Muscle of leg (tissue), 11 donors: ENCODE results near the gene PCDH9. TPM values are rescaled to one million over a fixed set of nuclear protein-coding genes. Genes with fewer than 3 reads are reported as not detected.

ENCODE experiments used
- DNase-seq: peaks from one replicate; pipeline ENCODE4 v3.0.0; 2013
- H3K27ac ChIP-seq: one replicate; pipeline ENCODE4 v1.5.1; 2013; ENCODE audit warnings: mild to moderate bottlenecking, low read length, control low read depth
- H3K27me3 ChIP-seq: one replicate; pipeline ENCODE4 v1.6.1; 2013; ENCODE audit warnings: low read length; ENCODE audit not compliant: control insufficient read depth, insufficient read depth
- H3K36me3 ChIP-seq: one replicate; pipeline ENCODE4 v1.6.1; 2013; ENCODE audit warnings: low read length; ENCODE audit not compliant: control insufficient read depth, insufficient read depth
- H3K4me1 ChIP-seq: one replicate; pipeline ENCODE4 v1.6.1; 2013; ENCODE audit warnings: low read length; ENCODE audit not compliant: control insufficient read depth, insufficient read depth
- H3K4me3 ChIP-seq: one replicate; pipeline ENCODE4 v1.5.1; 2013; ENCODE audit warnings: low read length, control low read depth
- H3K9me3 ChIP-seq: replicated peaks from 2 replicates; pipeline ENCODE4 v1.6.1; 2013; ENCODE audit warnings: low read depth, low read length; ENCODE audit not compliant: control insufficient read depth
- WGBS: methylation state at CpG from one replicate; pipeline ENCODE4 v1.1.5; 2013; ENCODE audit warnings: missing lambda C conversion rate; ENCODE audit not compliant: insufficient coverage; 5-methylcytosine and 5-hydroxymethylcytosine counted together
- polyA plus RNA-seq, 8 donors: library from polyadenylated mRNA; unstranded; fragments of 120-200 nt; gene quantifications; one replicate each; pipeline versions ENCODE4 v1.2.1 to v1.2.3, GENCODE V29; 2013; ENCODE audit warnings: inconsistent platforms in 1 of 8, low replicate concordance in 1 of 8; ENCODE audit not compliant: insufficient read length in 8 of 8, insufficient read depth in 1 of 8
- total RNA-seq: library from RNA; stranded (reverse); fragments of 120-200 nt; gene quantifications from one replicate; pipeline ENCODE4 v1.2.4, GENCODE V29; 2013

Gene PCDH9
- total and polyA plus RNA-seq, 9 donors: 1.7 to 8.3 (median 3.1) TPM

DNA sequence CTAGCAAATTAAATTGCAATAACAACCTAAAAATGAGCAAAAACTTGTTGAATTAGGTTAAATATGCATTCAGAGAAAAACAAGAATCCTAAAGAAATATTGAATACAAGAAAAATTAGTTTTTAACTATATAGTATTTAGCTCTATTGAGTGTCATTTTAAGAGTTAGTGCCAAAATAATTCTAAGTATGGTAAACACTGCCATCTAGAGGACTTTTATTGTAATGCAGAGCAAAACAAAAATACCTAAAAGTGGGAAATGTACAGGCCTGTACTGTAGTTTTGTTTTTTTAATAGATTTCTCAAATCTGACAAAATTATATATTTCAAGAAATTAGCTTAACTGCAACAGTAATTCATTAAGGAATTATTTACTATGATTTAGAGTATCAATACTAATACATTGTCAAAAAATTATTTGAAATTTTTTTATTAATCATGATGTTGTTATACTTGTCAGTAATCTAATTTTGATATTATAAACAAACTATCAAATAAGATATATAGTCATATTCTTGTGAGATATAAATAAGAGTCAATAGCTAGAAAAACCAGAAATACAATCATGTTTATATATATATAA is 8.2 kb upstream of the PCDH9 start:
- no peak overlapping the region for H3K4me3 ChIP-seq
- no peaks in the 10 kb centered on the region for H3K9me3 ChIP-seq
- no peak overlapping the region for H3K27ac ChIP-seq
- H3K4me1 ChIP-seq: no peaks in the 10 kb centered on the region
- peak; percentile 53 for DNase-seq
- H3K36me3 ChIP-seq: no peaks in the 10 kb centered on the region
- H3K27me3 ChIP-seq: no peaks in the 10 kb centered on the region

- no CpG with 5 or more reads among the region's 2 CpGs for WGBS
Observed at GRCh38 chr13:67235265-67235664, 5.1 kb upstream of the PCDH9 start.

GRCh38 chr13:67232384-67232783 is 2.2 kb upstream of the PCDH9 start:
- no peak for DNase-seq
- Histone ChIP-seq H3K4me3 (no peak overlapping the region), H3K36me3 (no peaks in the 10 kb centered on the region), H3K27me3 (no peaks in the 10 kb centered on the region), H3K4me1 (peaks cover 5% of the 10 kb centered on the region), H3K27ac (peak overlapping the region; percentile 24), H3K9me3 (no peaks in the 10 kb centered on the region)
- 80% methylated on average over 1 of the region's 5 CpGs for WGBS

More at GRCh38 chr13:67235265-67235664, 5.1 kb upstream of the PCDH9 start:
- no peaks in the 10 kb centered on the region for H3K36me3 ChIP-seq
- H3K4me3 ChIP-seq: no peak overlapping the region
- no peaks in the 10 kb centered on the region for H3K4me1 ChIP-seq
- no peaks in the 10 kb centered on the region for H3K27me3 ChIP-seq
- no peak overlapping the region for H3K27ac ChIP-seq
- no peak for DNase-seq
- no peaks in the 10 kb centered on the region for H3K9me3 ChIP-seq

DNA sequence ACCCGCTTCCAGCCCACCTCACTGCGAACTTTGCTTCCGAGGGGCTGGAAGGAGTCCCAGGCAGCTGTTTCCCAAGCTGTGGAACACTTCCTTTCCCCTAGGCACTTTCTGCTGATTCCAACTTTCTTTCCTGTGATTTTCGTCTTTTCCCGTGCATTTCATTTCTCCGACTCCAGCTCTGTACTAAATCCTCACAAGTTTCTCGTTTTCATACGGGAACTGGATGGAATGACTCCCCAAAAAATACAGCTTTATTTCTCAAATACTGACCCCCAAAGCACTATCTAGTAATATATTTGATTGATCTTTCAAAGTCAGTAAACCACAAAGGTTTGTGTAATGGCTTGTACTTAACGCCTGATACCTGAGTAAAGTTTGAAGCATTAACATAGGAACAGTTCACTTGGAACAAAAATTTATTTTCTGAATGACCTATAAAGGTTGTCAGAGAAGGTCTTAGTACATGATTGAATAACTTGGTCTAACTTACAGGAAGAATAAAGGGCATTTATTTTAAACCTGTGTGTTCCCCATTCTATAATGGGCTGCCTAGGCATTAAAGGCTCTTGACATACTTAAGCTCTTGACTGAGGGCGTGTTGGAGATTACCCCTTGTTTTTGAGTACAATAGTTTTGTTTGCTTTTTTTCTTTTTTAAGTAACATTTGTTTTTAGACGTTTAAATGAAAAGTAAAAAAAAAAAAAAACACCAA is 1.3 kb upstream of the PCDH9 start:
- H3K4me1 ChIP-seq: peaks cover 5% of the 10 kb centered on the region
- no peaks in the 10 kb centered on the region for H3K9me3 ChIP-seq
- WGBS: 0% methylated on average over 5 of the region's 11 CpGs
- H3K4me3 ChIP-seq: peak overlapping the region; percentile 93
- no peaks in the 10 kb centered on the region for H3K27me3 ChIP-seq
- peak overlapping the region; percentile 99 for H3K27ac ChIP-seq
- H3K36me3 ChIP-seq: no peaks in the 10 kb centered on the region
- DNase-seq: peak; percentile 97

DNA sequence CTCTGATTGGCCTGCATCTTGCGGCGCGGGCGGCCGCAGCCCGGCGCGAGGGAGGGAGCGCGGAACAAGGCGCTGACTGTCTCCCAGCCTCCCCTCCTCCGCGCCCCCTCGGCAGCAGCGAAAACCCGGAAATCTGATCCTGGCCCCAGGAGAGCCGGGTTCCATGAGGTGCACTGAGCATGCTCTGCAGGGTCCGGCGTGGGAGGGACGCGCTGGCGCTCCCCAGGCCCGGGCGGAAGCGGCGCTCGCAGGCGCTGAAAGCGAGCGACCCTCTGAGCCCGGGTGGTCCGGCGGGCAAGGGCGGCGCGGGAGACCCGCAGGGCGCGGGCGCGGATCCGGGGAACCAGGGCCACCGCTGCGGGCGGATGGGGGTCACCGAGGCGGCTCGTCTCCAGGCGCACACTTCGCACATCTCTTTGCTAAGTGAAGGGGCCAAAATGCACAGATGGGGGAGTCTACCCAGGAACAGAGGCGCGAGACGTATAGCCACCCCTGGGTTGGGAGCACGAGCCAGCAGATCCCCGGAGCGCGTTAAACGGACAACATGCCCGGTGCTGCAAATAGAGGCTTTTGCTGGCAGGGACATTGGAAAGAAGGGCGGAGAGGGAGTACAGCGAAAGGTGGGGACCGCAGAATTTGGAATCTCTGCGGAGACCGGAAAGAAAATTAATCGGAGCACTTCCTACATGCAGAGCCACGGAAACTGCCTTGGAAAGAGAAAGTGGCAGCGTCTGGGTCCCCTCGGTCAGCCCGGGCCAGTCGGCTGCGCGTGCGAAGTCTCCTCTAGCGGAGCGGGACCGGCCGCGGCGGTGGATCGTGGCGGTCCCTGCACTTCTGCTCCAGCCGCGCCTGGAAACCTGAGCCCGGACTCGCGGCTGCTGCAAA is 510 bp upstream of the PCDH9 start:
- no peaks in the 10 kb centered on the region for H3K36me3 ChIP-seq
- peak overlapping the region; percentile 93 for H3K4me3 ChIP-seq
- peak overlapping the region; percentile 99 for H3K27ac ChIP-seq
- DNase-seq: peak; percentile 99
- no peaks in the 10 kb centered on the region for H3K9me3 ChIP-seq
- under 1% methylated on average over 84 of the region's 86 CpGs for WGBS
- peaks cover 5% of the 10 kb centered on the region for H3K4me1 ChIP-seq
- H3K27me3 ChIP-seq: no peaks in the 10 kb centered on the region

DNA sequence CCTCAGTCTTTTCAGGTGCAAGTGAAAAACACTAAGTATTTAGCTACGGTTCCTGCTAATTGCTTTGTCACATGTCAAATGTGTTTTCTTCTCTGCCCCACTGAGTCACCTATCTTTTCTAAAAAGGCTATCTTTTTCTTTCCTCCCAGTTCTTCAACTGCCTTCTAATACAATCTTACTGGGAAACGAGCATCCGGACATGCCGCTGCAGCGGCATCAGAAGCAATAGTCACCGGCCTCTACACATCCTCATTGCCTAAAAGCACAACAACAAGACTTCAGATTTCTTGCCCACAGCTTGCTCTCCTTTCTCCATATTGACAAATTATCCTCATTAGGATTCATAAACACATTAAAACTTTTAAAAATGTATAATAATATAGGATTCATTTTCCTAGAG is 1.2 kb downstream of the PCDH9 start:
- WGBS: 0% methylated on average over 1 of the region's 6 CpGs
- Histone ChIP-seq H3K27ac (no peak overlapping the region), H3K36me3 (peaks cover 5% of the 10 kb centered on the region), H3K4me1 (peaks cover 5% of the 10 kb centered on the region), H3K27me3 (no peaks in the 10 kb centered on the region), H3K9me3 (no peaks in the 10 kb centered on the region), H3K4me3 (peak overlapping the region; percentile 93)
- peak; percentile 27 for DNase-seq

GRCh38 chr13:67228031-67228430 is 2.1 kb downstream of the PCDH9 start:
- no CpG with 5 or more reads among the region's 3 CpGs for WGBS
- DNase-seq: no peak
- Histone ChIP-seq H3K9me3 (no peaks in the 10 kb centered on the region), H3K27me3 (no peaks in the 10 kb centered on the region), H3K4me1 (peaks cover 5% of the 10 kb centered on the region), H3K4me3 (no peak overlapping the region), H3K27ac (no peak overlapping the region), H3K36me3 (peaks cover 5% of the 10 kb centered on the region)

DNA sequence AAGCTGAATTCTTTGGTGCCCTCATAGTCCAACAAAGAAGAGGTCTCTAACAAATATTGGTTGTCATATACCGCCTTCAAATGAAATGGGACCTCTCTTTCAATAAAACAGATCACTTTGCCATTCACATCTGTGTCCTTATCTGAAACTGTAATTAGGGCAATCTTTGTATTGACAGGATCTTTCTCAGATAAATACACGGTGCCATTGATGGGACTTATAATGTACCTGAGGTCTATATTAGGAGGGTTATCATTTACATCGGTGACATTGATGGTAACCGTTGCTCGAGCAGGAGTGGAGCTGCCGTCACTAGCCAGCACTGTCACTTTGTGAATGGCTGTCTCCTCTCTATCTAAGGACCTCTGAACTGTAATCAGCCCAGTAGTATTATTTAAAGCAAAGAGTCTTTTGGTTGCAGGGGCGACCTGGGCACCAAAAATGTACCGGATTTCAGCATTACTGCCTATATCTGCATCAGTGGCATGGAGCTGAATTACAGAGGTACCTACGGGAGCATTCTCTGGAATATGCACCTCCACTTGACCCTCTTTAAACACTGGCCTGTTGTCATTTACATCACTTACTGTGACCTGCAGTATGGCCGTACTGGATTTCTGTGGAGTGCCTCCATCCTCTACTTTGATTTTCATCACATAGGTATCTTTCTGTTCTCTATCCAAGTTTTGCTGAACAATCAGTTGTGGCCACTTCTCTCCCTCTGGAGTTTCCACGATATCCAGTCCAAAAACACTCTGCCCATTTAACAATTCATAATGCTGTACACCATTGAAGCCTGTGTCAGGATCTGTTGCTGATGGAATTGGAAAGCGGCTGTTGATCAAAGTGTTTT is 2.8 kb downstream of the PCDH9 start:
- no peaks in the 10 kb centered on the region for H3K27me3 ChIP-seq
- DNase-seq: no peak
- H3K27ac ChIP-seq: no peak overlapping the region
- H3K36me3 ChIP-seq: peaks cover 5% of the 10 kb centered on the region
- H3K9me3 ChIP-seq: no peaks in the 10 kb centered on the region
- H3K4me1 ChIP-seq: peaks cover 5% of the 10 kb centered on the region
- H3K4me3 ChIP-seq: no peak overlapping the region
- 87% methylated on average over 6 of the region's 12 CpGs for WGBS

- peaks cover 6% of the 10 kb centered on the region for H3K4me1 ChIP-seq
- WGBS: 93% methylated on average over 3 of the region's 6 CpGs
Observed at GRCh38 chr13:67226696-67227095, 3.4 kb downstream of the PCDH9 start.

More at GRCh38 chr13:67226696-67227095, 3.4 kb downstream of the PCDH9 start:
- Histone ChIP-seq H3K9me3 (no peaks in the 10 kb centered on the region), H3K27ac (no peak overlapping the region), H3K27me3 (no peaks in the 10 kb centered on the region), H3K4me3 (no peak overlapping the region), H3K36me3 (peaks cover 5% of the 10 kb centered on the region)
- DNase-seq: no peak
